SJSA1 (cell line): ENCODE results near the gene GATA2. TPM values are rescaled to one million over a fixed set of nuclear protein-coding genes. Genes with fewer than 3 reads are reported as not detected.

Experiments
- DNase-seq, 2 experiments: peaks; one replicate each; pipeline ENCODE4 v3.0.0-alpha.2; 2015 to 2020; ENCODE audit warnings: low spot score in 2 of 2, low read depth in 1 of 2
- H3K27ac ChIP-seq: fragments of 250-450 bp; sonication (Bioruptor Pico); 2 replicates; pipeline ENCODE4 v1.5.1; 2020; ENCODE audit warnings: mild to moderate bottlenecking, moderate library complexity
- H3K27me3 ChIP-seq: fragments of 250-450 bp; sonication (Bioruptor Pico); replicated peaks from 2 replicates; pipeline ENCODE4 v1.5.1; 2020; ENCODE audit warnings: mild to moderate bottlenecking, moderate library complexity
- H3K36me3 ChIP-seq: fragments of 250-450 bp; sonication (Bioruptor Pico); 2 replicates; pipeline ENCODE4 v1.5.1; 2020; ENCODE audit warnings: mild to moderate bottlenecking
- H3K4me1 ChIP-seq: fragments of 250-450 bp; sonication (Bioruptor Pico); replicated peaks from 2 replicates; pipeline ENCODE4 v1.6.1; 2021; ENCODE audit warnings: mild to moderate bottlenecking
- H3K4me3 ChIP-seq: fragments of 250-450 bp; sonication (Bioruptor Pico); 2 replicates; pipeline ENCODE4 v1.5.1; 2020; ENCODE audit warnings: mild to moderate bottlenecking
- H3K9me3 ChIP-seq: fragments of 250-450 bp; sonication (Bioruptor Pico); replicated peaks from 2 replicates; pipeline ENCODE4 v1.5.1; 2020; ENCODE audit warnings: mild to moderate bottlenecking
- total RNA-seq: library from RNA; depleted of rRNA; stranded (reverse); fragments of >200 nt; shearing (Covaris generic); gene quantifications from 2 replicates; pipeline ENCODE4 v1.2.3, GENCODE V29; 2014

The GATA2 gene
- total RNA-seq, 1 experiment from 2014 or later, result 14.9 TPM

GRCh38 chr3:128445357-128445756, 47.6 kb downstream of the GATA2 start:
- no peaks in the 10 kb centered on the region for H3K36me3 ChIP-seq
- no peaks in the 10 kb centered on the region for H3K9me3 ChIP-seq
- H3K4me1 ChIP-seq, result no peaks in the 10 kb centered on the region
- DNase-seq, result no peak
- H3K27ac ChIP-seq, result no peak overlapping the region
- H3K4me3 ChIP-seq, result no peak overlapping the region
- H3K27me3 ChIP-seq, result no peaks in the 10 kb centered on the region

GRCh38 chr3:128443771-128444170, 49.2 kb downstream of the GATA2 start:
- Histone ChIP-seq H3K4me1 (no peaks in the 10 kb centered on the region), H3K27me3 (no peaks in the 10 kb centered on the region), H3K36me3 (no peaks in the 10 kb centered on the region), H3K9me3 (no peaks in the 10 kb centered on the region), H3K4me3 (no peak overlapping the region), H3K27ac (no peak overlapping the region)
- DNase-seq, result no peak

GRCh38 chr3:128442949-128443348, 50.1 kb downstream of the GATA2 start:
- Histone ChIP-seq H3K9me3 (no peaks in the 10 kb centered on the region), H3K4me1 (no peaks in the 10 kb centered on the region), H3K36me3 (no peaks in the 10 kb centered on the region), H3K4me3 (no peak overlapping the region), H3K27ac (no peak overlapping the region), H3K27me3 (no peaks in the 10 kb centered on the region)
- DNase-seq, result no peak

GRCh38 chr3:128442070-128442469, 50.9 kb downstream of the GATA2 start:
- H3K4me1 ChIP-seq, result no peaks in the 10 kb centered on the region
- no peak overlapping the region for H3K4me3 ChIP-seq
- no peak overlapping the region for H3K27ac ChIP-seq
- no peak for DNase-seq
- no peaks in the 10 kb centered on the region for H3K36me3 ChIP-seq
- no peaks in the 10 kb centered on the region for H3K27me3 ChIP-seq
- H3K9me3 ChIP-seq, result no peaks in the 10 kb centered on the region

- H3K4me1 ChIP-seq, result no peaks in the 10 kb centered on the region
- H3K27me3 ChIP-seq, result no peaks in the 10 kb centered on the region; the same call in 1 of the 2 replicates
- no peak overlapping the region for H3K27ac ChIP-seq
- H3K4me3 ChIP-seq, result no peak overlapping the region
- no peaks in the 10 kb centered on the region for H3K9me3 ChIP-seq
- no peak for DNase-seq
- H3K36me3 ChIP-seq, result no peaks in the 10 kb centered on the region
Measured at GRCh38 chr3:128439226-128439625, 53.8 kb downstream of the GATA2 start.

GRCh38 chr3:128438488-128439072, 54.4 kb downstream of the GATA2 start:
- H3K36me3 ChIP-seq, result no peaks in the 10 kb centered on the region
- no peak for DNase-seq
- H3K27ac ChIP-seq, result no peak overlapping the region
- H3K27me3 ChIP-seq, result peaks cover under 1% of the 10 kb centered on the region
- no peak overlapping the region for H3K4me3 ChIP-seq
- no peaks in the 10 kb centered on the region for H3K4me1 ChIP-seq
- H3K9me3 ChIP-seq, result no peaks in the 10 kb centered on the region

- H3K9me3 ChIP-seq, result no peaks in the 10 kb centered on the region
- H3K4me1 ChIP-seq, result no peaks in the 10 kb centered on the region
- no peak for DNase-seq
- H3K4me3 ChIP-seq, result no peak overlapping the region
- no peaks in the 10 kb centered on the region for H3K36me3 ChIP-seq
- H3K27me3 ChIP-seq, result peaks cover 21% of the 10 kb centered on the region
- no peak overlapping the region for H3K27ac ChIP-seq
Measured at GRCh38 chr3:128436214-128436613, 56.8 kb downstream of the GATA2 start.

DNA sequence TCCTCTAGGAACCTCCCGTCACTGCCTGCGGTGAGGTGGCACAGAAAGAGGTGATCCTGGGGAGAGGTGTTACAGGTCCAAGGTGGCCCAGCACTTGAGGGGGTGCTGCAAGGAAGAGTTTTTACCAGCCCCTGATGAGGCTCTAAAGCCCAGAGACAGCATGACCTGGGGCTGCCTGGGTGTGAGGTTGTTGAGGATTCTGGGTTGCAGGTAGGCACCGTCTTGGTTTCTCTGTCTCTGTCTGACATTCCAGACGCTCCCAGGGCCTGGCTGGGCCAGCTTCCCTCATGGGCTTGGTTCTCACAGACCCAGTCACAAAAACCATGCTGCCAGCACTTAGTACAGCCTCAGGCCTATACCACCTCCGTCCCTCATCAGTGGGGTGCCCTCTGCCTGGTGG, 57.4 kb downstream of the GATA2 start:
- no peaks in the 10 kb centered on the region for H3K36me3 ChIP-seq
- H3K27me3 ChIP-seq, result peaks cover 21% of the 10 kb centered on the region
- no peak for DNase-seq
- no peaks in the 10 kb centered on the region for H3K9me3 ChIP-seq
- H3K4me1 ChIP-seq, result no peaks in the 10 kb centered on the region
- no peak overlapping the region for H3K4me3 ChIP-seq
- no peak overlapping the region for H3K27ac ChIP-seq

DNA sequence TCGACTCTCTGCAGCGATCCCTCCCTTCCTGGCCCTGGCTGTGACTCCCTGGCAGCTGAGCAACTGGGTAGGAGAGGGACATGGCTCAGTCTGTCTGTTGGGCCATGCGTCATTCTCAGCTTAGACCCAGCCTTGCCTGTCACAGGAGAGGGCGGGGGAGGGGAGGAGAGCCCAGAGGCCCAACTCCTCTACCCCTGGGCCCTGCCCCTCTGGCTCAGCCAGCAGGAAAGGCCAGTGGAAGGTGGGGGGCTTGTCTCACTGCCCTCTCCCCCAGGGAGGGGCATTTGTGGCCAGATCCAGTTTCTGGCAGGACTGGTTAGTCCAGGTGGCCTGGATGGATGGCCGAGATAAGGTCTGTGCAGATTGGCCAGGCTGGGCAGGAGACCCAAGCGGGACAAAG, 57.9 kb downstream of the GATA2 start:
- Histone ChIP-seq H3K9me3 (no peaks in the 10 kb centered on the region), H3K36me3 (no peaks in the 10 kb centered on the region), H3K27ac (no peak overlapping the region), H3K4me1 (no peaks in the 10 kb centered on the region), H3K27me3 (peaks cover 21% of the 10 kb centered on the region), H3K4me3 (no peak overlapping the region)
- no peak for DNase-seq

DNA sequence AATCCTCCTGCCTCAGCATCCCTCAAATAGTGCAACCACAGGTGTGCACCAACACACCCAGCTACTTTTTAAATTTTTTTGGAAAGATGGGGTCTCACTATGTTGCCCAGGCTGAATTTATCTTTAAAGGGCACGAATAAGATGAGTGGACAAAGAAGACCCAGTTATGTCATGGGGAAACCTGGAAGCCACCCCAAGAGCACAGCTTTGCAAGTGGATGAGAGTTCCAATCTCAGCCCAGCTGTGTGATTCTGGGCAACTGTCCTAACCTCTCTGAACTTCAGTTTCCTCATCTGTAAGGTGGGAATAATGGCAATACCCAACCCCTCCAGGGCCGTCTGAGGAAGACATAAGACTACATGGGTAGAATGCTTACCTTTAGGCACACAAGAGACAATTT, 58.5 kb downstream of the GATA2 start:
- H3K4me1 ChIP-seq, result no peaks in the 10 kb centered on the region
- H3K36me3 ChIP-seq, result no peaks in the 10 kb centered on the region
- no peaks in the 10 kb centered on the region for H3K9me3 ChIP-seq
- no peak for DNase-seq
- no peak overlapping the region for H3K4me3 ChIP-seq
- no peak overlapping the region for H3K27ac ChIP-seq
- H3K27me3 ChIP-seq, result peaks cover 21% of the 10 kb centered on the region

DNA sequence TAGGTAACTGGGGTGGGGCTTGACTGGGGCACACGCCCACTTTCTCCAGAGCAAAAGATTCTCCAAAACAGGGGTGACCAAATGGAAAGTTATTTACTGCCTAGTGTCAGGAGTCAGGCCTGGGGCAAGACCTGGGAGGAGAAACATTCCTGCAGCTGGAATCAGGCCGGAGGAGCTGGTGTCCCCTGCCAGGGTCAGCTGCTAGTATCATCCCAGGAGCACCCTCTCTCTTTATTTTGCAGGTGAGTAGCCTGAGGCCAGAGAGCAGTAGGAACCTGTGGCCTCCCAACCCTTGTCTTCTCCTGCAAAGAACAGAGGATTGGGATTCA, 59.2 kb downstream of the GATA2 start:
- no peaks in the 10 kb centered on the region for H3K9me3 ChIP-seq
- H3K4me1 ChIP-seq, result no peaks in the 10 kb centered on the region
- peaks cover 21% of the 10 kb centered on the region for H3K27me3 ChIP-seq
- DNase-seq, result no peak
- H3K4me3 ChIP-seq, result no peak overlapping the region
- H3K27ac ChIP-seq, result no peak overlapping the region
- H3K36me3 ChIP-seq, result no peaks in the 10 kb centered on the region

GRCh38 chr3:128432971-128433836, 59.8 kb downstream of the GATA2 start:
- H3K27me3 ChIP-seq, result peaks cover 21% of the 10 kb centered on the region
- no peaks in the 10 kb centered on the region for H3K36me3 ChIP-seq
- no peak for DNase-seq
- H3K4me3 ChIP-seq, result no peak overlapping the region
- H3K9me3 ChIP-seq, result no peaks in the 10 kb centered on the region
- H3K27ac ChIP-seq, result no peak overlapping the region
- H3K4me1 ChIP-seq, result no peaks in the 10 kb centered on the region

GRCh38 chr3:128432301-128432970, 60.6 kb downstream of the GATA2 start:
- peaks cover 21% of the 10 kb centered on the region for H3K27me3 ChIP-seq
- DNase-seq, result no peak
- no peak overlapping the region for H3K4me3 ChIP-seq

DNA sequence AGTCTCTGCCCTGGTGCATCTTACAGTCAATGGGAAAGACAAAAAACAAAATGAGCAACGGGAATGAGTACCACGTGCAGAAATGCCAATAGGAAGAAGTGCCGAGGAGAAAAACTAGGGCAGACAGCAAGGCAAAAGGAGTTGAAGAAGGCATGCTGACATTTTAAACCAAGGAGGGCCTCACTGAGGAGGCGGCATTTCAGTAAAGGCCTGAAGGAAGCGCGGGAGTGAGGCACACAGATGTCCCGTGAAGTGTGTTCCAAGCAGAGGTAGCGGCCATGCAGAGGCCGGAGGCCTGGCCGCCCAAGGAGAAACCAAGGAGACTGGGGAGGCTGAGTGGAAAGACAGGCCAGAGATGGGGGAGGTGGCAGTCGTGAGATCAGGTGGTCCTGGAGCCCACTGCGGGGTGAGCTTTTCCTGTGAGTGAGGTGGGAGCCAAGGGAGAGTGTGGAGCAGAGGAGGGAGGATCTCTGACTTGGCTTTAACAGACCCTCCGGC, 61.1 kb downstream of the GATA2 start:
- no peaks in the 10 kb centered on the region for H3K9me3 ChIP-seq
- no peak overlapping the region for H3K27ac ChIP-seq
- H3K27me3 ChIP-seq, result peaks cover 21% of the 10 kb centered on the region
- no peak for DNase-seq
- no peaks in the 10 kb centered on the region for H3K4me1 ChIP-seq
- no peaks in the 10 kb centered on the region for H3K36me3 ChIP-seq
- no peak overlapping the region for H3K4me3 ChIP-seq

More at GRCh38 chr3:128432301-128432970, 60.6 kb downstream of the GATA2 start:
- Histone ChIP-seq H3K9me3 (no peaks in the 10 kb centered on the region), H3K36me3 (no peaks in the 10 kb centered on the region), H3K4me1 (no peaks in the 10 kb centered on the region), H3K27ac (no peak overlapping the region)
